CD14-positive monocyte (primary cell): ENCODE results near the gene C15orf40. TPM values are rescaled to one million over a fixed set of nuclear protein-coding genes. Genes with fewer than 3 reads are reported as not detected.

ENCODE experiments used
- DNase-seq, 3 donors: peaks; one replicate each; pipeline ENCODE4 v3.0.0-alpha.2; 2011 to 2022
- H2AFZ ChIP-seq: 2 replicates; pipeline ENCODE4 v1.6.0; 2012; ENCODE audit warnings: mild to moderate bottlenecking, low read depth, low read length, inconsistent platforms; ENCODE audit not compliant: insufficient read depth, poor library complexity, severe bottlenecking
- H3K27ac ChIP-seq, 2 donors: 1 replicate in 1 of 2; 2 replicates in 1 of 2; pipeline ENCODE4 v1.5.1; 2012 to 2013; ENCODE audit warnings: low read length in 2 of 2, control low read depth in 1 of 2, inconsistent platforms in 1 of 2, low read depth in 1 of 2, mild to moderate bottlenecking in 1 of 2
- H3K27me3 ChIP-seq, 2 donors: one replicate each; pipeline versions ENCODE4 v1.6.0 to v1.6.1; 2011 to 2013; ENCODE audit warnings: low read length in 2 of 2; ENCODE audit not compliant: control insufficient read depth in 2 of 2, insufficient read depth in 2 of 2
- H3K36me3 ChIP-seq, 2 donors: replicated peaks in 1 of 2; 1 replicate in 1 of 2; 2 replicates in 1 of 2; pipeline versions ENCODE4 v1.5.1 to v1.6.1; 2012 to 2013; ENCODE audit warnings: low read length in 2 of 2, control low read depth in 1 of 2, inconsistent platforms in 1 of 2, mild to moderate bottlenecking in 1 of 2; ENCODE audit not compliant: insufficient read depth in 2 of 2, control insufficient read depth in 1 of 2
- H3K4me1 ChIP-seq, 2 donors: 1 replicate in 1 of 2; 2 replicates in 1 of 2; pipeline versions ENCODE4 v1.5.1 to v1.6.1; 2012 to 2013; ENCODE audit warnings: low read length in 2 of 2, control low read depth in 1 of 2, inconsistent platforms in 1 of 2, mild to moderate bottlenecking in 1 of 2, moderate library complexity in 1 of 2; ENCODE audit not compliant: insufficient read depth in 2 of 2, control insufficient read depth in 1 of 2
- H3K4me2 ChIP-seq: replicated peaks from 2 replicates; pipeline ENCODE3; 2012; ENCODE audit warnings: low read length, moderate library complexity, mild to moderate bottlenecking; ENCODE audit not compliant: poor library complexity, severe bottlenecking; ENCODE audit errors: extremely low read depth
- H3K4me3 ChIP-seq, 3 experiments: fragments of 200-600 bp in 1 of 3; sonication (generic) in 1 of 3; replicated peaks in 1 of 3; 1 replicate in 2 of 3; 2 replicates in 1 of 3; pipeline ENCODE4 v1.5.1; 2011 to 2013; ENCODE audit warnings: low read length in 3 of 3, mild to moderate bottlenecking in 3 of 3, control low read depth in 2 of 3, low read depth in 2 of 3, inconsistent platforms in 1 of 3, moderate library complexity in 1 of 3
- H3K79me2 ChIP-seq: 2 replicates; pipeline ENCODE4 v1.6.0; 2012; ENCODE audit warnings: mild to moderate bottlenecking, control low read depth, inconsistent platforms, low read length, moderate library complexity; ENCODE audit not compliant: insufficient read depth
- H3K9ac ChIP-seq: 2 replicates; pipeline ENCODE4 v1.6.0; 2017; ENCODE audit warnings: low read length, mild to moderate bottlenecking; ENCODE audit not compliant: insufficient read depth, poor library complexity, severe bottlenecking
- H3K9me3 ChIP-seq, 2 donors: replicated peaks in 1 of 2; 1 replicate in 1 of 2; 2 replicates in 1 of 2; pipeline versions ENCODE4 v1.5.1 to v1.6.1; 2012 to 2013; ENCODE audit warnings: low read length in 2 of 2, control low read depth in 1 of 2; ENCODE audit not compliant: control insufficient read depth in 1 of 2, insufficient read depth in 1 of 2
- H4K20me1 ChIP-seq: 2 replicates; pipeline ENCODE4 v1.6.0; 2012; ENCODE audit warnings: mild to moderate bottlenecking, low read length, control low read depth, moderate library complexity; ENCODE audit not compliant: insufficient read depth
- H3K27ac Mint-ChIP-seq, 7 donors: one replicate each; pipeline ENCODE4 v1.8.0; 2020; ENCODE audit warnings: mild to moderate bottlenecking in 7 of 7, mixed read lengths in 7 of 7, moderate library complexity in 6 of 7, inconsistent platforms in 2 of 7
- H3K27me3 Mint-ChIP-seq, 3 donors: one replicate each; pipeline ENCODE4 v1.8.0; 2021 to 2022; ENCODE audit warnings: low read depth in 3 of 3, mild to moderate bottlenecking in 3 of 3, mixed read lengths in 3 of 3, moderate library complexity in 3 of 3, inconsistent platforms in 1 of 3
- H3K36me3 Mint-ChIP-seq, 2 donors: one replicate each; pipeline ENCODE4 v1.8.0; 2020; ENCODE audit warnings: mixed read lengths in 2 of 2, inconsistent platforms in 1 of 2, mild to moderate bottlenecking in 1 of 2
- H3K4me1 Mint-ChIP-seq: one replicate; pipeline ENCODE4 v1.8.0; 2020; ENCODE audit warnings: mild to moderate bottlenecking, mixed read lengths
- H3K4me3 Mint-ChIP-seq, 2 donors: one replicate each; pipeline ENCODE4 v1.8.0; 2020; ENCODE audit warnings: mild to moderate bottlenecking in 2 of 2, mixed read lengths in 2 of 2, moderate library complexity in 1 of 2
- H3K9me3 Mint-ChIP-seq, 7 donors: one replicate each; pipeline ENCODE4 v1.8.0; 2020 to 2022; ENCODE audit warnings: mixed read lengths in 7 of 7, mild to moderate bottlenecking in 6 of 7, moderate library complexity in 6 of 7, inconsistent platforms in 2 of 7
- WGBS: methylation state at CpG from one replicate; pipeline ENCODE4 v1.1.5; 2013; ENCODE audit warnings: missing lambda C conversion rate; ENCODE audit not compliant: insufficient coverage; 5-methylcytosine and 5-hydroxymethylcytosine counted together
- intact Hi-C, 2 donors: fragments of 100-400 bp; cut with micrococcal nuclease; formaldehyde crosslinking; loops; one replicate each; pipeline versions ENCODE4 v1.15.0 to v1.15.1; 2023
- polyA plus RNA-seq, 3 donors: library from polyadenylated mRNA; depleted of rRNA in 1 of 3; unstranded in 2 of 3; stranded (reverse) in 1 of 3; fragments of 300-500 nt in 2 of 3; fragments of >200 nt in 1 of 3; fragmentation: Illumina TruSeq in 2 of 3; gene quantifications; 1 replicate in 2 of 3; 2 replicates in 1 of 3; pipeline ENCODE4 v1.2.3, GENCODE V29; 2012 to 2021
- TF ChIP-seq, protein P1 (sequence below): fragments of 200-600 bp; IDR thresholded peaks from one replicate; pipeline ENCODE4 v1.8.0; 2022; ENCODE audit warnings: antibody characterized with exemption, mild to moderate bottlenecking

The C15orf40 gene
- polyA plus RNA-seq, 3 donors = 13.0 to 32.1 (median 25.7) TPM

DNA sequence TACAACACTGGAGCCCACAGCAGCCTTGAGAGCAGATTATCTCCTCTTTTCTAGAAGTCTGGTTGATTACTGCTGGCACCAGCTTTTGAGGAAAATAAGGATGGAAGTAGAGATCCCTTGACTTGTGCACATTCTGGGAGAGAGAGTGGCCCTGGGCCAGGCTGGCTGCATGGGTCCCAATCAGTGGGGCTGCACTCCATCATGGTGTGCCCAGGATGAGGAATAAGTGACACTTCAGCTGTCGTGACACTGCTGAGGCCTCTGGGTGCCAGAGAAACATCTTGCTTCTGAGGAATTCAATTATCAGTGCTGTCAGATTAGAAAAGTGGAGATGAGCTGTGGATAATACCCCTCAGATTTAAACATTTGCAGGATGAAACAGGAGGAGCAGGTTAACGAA, 16.4 kb downstream of the C15orf40 start:
- Histone ChIP-seq H4K20me1 (peaks cover 5% of the 10 kb centered on the region), H3K27ac (no peak overlapping the region), H3K27me3 (no peaks in the 10 kb centered on the region), H3K36me3 (peaks cover 3 to 16% of the 10 kb centered on the region in 2 donors), H3K9me3 (no peaks in the 10 kb centered on the region), H3K79me2 (no peaks in the 10 kb centered on the region), H3K4me2 (no peak overlapping the region), H3K4me3 (no peak overlapping the region), H3K4me1 (peaks cover 2% of the 10 kb centered on the region in 2 donors), H2AFZ (no peak overlapping the region), H3K9ac (no peak overlapping the region)
- intact Hi-C loops = loop anchor here in 1 of 2 donors (5.0 kb wide), 2 partner anchors 448 to 463 kb away; no protein-coding TSS in a partner anchor
- peaks cover 9 to 16% of the 10 kb centered on the region in 2 donors for H3K36me3 Mint-ChIP-seq
- WGBS = 94% methylated on average over 2 of the region's 2 CpGs
- H3K4me3 Mint-ChIP-seq = no peak overlapping the region
- TF ChIP-seq, protein P1, sequence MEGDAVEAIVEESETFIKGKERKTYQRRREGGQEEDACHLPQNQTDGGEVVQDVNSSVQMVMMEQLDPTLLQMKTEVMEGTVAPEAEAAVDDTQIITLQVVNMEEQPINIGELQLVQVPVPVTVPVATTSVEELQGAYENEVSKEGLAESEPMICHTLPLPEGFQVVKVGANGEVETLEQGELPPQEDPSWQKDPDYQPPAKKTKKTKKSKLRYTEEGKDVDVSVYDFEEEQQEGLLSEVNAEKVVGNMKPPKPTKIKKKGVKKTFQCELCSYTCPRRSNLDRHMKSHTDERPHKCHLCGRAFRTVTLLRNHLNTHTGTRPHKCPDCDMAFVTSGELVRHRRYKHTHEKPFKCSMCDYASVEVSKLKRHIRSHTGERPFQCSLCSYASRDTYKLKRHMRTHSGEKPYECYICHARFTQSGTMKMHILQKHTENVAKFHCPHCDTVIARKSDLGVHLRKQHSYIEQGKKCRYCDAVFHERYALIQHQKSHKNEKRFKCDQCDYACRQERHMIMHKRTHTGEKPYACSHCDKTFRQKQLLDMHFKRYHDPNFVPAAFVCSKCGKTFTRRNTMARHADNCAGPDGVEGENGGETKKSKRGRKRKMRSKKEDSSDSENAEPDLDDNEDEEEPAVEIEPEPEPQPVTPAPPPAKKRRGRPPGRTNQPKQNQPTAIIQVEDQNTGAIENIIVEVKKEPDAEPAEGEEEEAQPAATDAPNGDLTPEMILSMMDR = no peak
- peaks cover 0 to 1% (median 0%) of the 10 kb centered on the region in 3 donors for H3K27me3 Mint-ChIP-seq
- no peaks in the 10 kb centered on the region for H3K9me3 Mint-ChIP-seq
- H3K27ac Mint-ChIP-seq = no peak overlapping the region
- no peak for DNase-seq
- peaks cover 3% of the 10 kb centered on the region for H3K4me1 Mint-ChIP-seq

DNA sequence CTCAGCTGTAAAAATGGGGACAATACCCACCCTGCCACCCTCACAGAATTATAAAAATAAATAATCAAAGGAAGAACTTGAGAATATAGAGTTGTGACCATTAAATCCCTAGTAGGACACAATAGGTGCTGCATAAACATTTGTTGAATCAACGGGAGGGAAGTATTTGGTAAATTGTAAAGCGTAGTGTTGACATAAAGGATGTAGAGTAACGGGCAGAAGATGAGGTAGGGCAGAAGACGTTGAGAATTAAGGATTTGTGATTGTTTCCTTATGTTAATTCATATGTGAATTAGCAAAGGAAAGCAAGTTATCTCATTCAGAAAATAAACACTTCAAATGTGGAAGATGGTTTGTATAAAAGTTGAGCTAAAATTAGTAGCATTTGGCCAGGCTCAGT, 18.3 kb downstream of the C15orf40 start:
- H3K4me3 ChIP-seq = no peak overlapping the region
- H3K27me3 Mint-ChIP-seq = no peaks in the 10 kb centered on the region
- no peak overlapping the region for H3K4me2 ChIP-seq
- peaks cover 23 to 32% of the 10 kb centered on the region in 2 donors for H3K36me3 Mint-ChIP-seq
- H2AFZ ChIP-seq = no peak overlapping the region
- H3K9ac ChIP-seq = no peak overlapping the region
- intact Hi-C loops = no loop called here
- no peaks in the 10 kb centered on the region for H3K27me3 ChIP-seq
- 86% methylated on average over 1 of the region's 4 CpGs for WGBS
- no peaks in the 10 kb centered on the region for H3K9me3 ChIP-seq
- H4K20me1 ChIP-seq = peaks cover 5% of the 10 kb centered on the region
- no peak for DNase-seq
- no peaks in the 10 kb centered on the region for H3K4me1 Mint-ChIP-seq
- no peaks in the 10 kb centered on the region for H3K9me3 Mint-ChIP-seq
- no peaks in the 10 kb centered on the region for H3K79me2 ChIP-seq
- H3K4me3 Mint-ChIP-seq = no peak overlapping the region
- peaks cover 19 to 33% of the 10 kb centered on the region in 2 donors for H3K36me3 ChIP-seq
- H3K27ac ChIP-seq = no peak overlapping the region
- H3K4me1 ChIP-seq = no peaks in the 10 kb centered on the region
- TF ChIP-seq, protein P1 = no peak
- no peak overlapping the region for H3K27ac Mint-ChIP-seq
